PC-3 (cell line): ENCODE measurements around the gene ZBTB9. TPM values are rescaled to one million over a fixed set of nuclear protein-coding genes. Genes with fewer than 3 reads are reported as not detected.

Experiments used
- ATAC-seq: fragments of 200-7000 bp; cut with Tn5 transposase; 2 replicates; pipeline ENCODE4 v1.9.1; 2020; ENCODE audit warnings: mild to moderate bottlenecking, moderate library complexity
- BruUV-seq: library from RNA; stranded (reverse); fragments of 400-500 nt; replicated peaks from 2 replicates; lab custom pipeline; 2021; lab: Mats Ljungman, UMichigan
- CTCF ChIA-PET: fragments of 300-600 bp; sonication (Branson Sonifier 250); formaldehyde crosslinking; loops from one replicate; lab custom pipeline; 2022; ENCODE audit warnings: antibody characterized with exemption; lab: Charles Lee
- POLR2A ChIA-PET: fragments of 300-600 bp; sonication (Branson Sonifier 250); formaldehyde crosslinking; loops from one replicate; lab custom pipeline; 2022; ENCODE audit warnings: antibody characterized with exemption; ENCODE audit not compliant: unreplicated experiment; lab: Charles Lee
- DNase-seq: peaks from one replicate; pipeline ENCODE4 v3.0.0-alpha.2; 2015
- H2AFZ ChIP-seq: fragments of 300-600 bp; sonication (generic); 2 replicates; pipeline ENCODE4 v1.6.0; 2016; ENCODE audit warnings: antibody characterized with exemption, low read length
- H3F3A ChIP-seq: fragments of 300-600 bp; sonication (generic); one replicate; pipeline ENCODE4 v1.6.0; 2017; ENCODE audit warnings: antibody characterized with exemption, low read length, control low read depth, mild to moderate bottlenecking; ENCODE audit not compliant: unreplicated experiment
- H3K27ac ChIP-seq: fragments of 300-600 bp; sonication (generic); 2 replicates; pipeline ENCODE4 v1.5.1; 2016; ENCODE audit warnings: mild to moderate bottlenecking, low read length
- H3K27me3 ChIP-seq: fragments of 300-600 bp; sonication (generic); 2 replicates; pipeline ENCODE4 v1.6.1; 2016; ENCODE audit warnings: low read length, mixed read lengths
- H3K36me3 ChIP-seq: fragments of 300-600 bp; sonication (generic); 2 replicates; pipeline ENCODE4 v1.6.1; 2016; ENCODE audit warnings: low read depth, mixed run types, low read length, mixed read lengths
- H3K4me1 ChIP-seq: fragments of 300-600 bp; sonication (generic); 2 replicates; pipeline ENCODE4 v1.5.1; 2016; ENCODE audit warnings: low read length; ENCODE audit not compliant: insufficient read depth
- H3K4me2 ChIP-seq: fragments of 300-600 bp; sonication (generic); 2 replicates; pipeline ENCODE4 v1.6.0; 2016; ENCODE audit warnings: low read length
- H3K4me3 ChIP-seq: fragments of 300-600 bp; sonication (generic); 2 replicates; pipeline ENCODE4 v1.5.1; 2016; ENCODE audit warnings: mild to moderate bottlenecking, low read length, mixed read lengths
- H3K79me2 ChIP-seq: fragments of 300-600 bp; sonication (generic); 2 replicates; pipeline ENCODE4 v1.6.1; 2017; ENCODE audit warnings: low read length, mixed read lengths
- H3K9ac ChIP-seq: fragments of 300-600 bp; sonication (generic); 2 replicates; pipeline ENCODE4 v1.6.0; 2016; ENCODE audit warnings: mild to moderate bottlenecking, low read length
- H3K9me2 ChIP-seq: fragments of 300-600 bp; sonication (generic); replicated peaks from 2 replicates; pipeline ENCODE4 v1.6.1; 2016; ENCODE audit warnings: mixed run types, low read length, mixed read lengths
- H3K9me3 ChIP-seq: fragments of 300-600 bp; sonication (generic); 2 replicates; pipeline ENCODE4 v1.6.1; 2016; ENCODE audit warnings: low read length, mixed read lengths
- H4K20me1 ChIP-seq: fragments of 300-600 bp; sonication (generic); 2 replicates; pipeline ENCODE4 v1.6.1; 2016; ENCODE audit warnings: low read length, mixed read lengths
- EZH2 ChIP-seq: fragments of 300-600 bp; sonication (generic); IDR thresholded peaks from one replicate; pipeline ENCODE4 v1.6.1; 2017; ENCODE audit warnings: antibody characterized with exemption, mild to moderate bottlenecking, low read length; ENCODE audit not compliant: unreplicated experiment
- EZH2phosphoT487 ChIP-seq: fragments of 300-600 bp; sonication (generic); IDR thresholded peaks from 2 replicates; pipeline ENCODE4 v1.6.1; 2018; ENCODE audit warnings: mild to moderate bottlenecking, antibody characterized with exemption, low read length, borderline replicate concordance
- intact Hi-C: fragments of 100-400 bp; cut with micrococcal nuclease; formaldehyde crosslinking; loops from 2 replicates; pipeline ENCODE4 v1.9.0; 2023
- total RNA-seq: library from RNA; depleted of rRNA; stranded (reverse); fragments of >200 nt; gene quantifications from 2 replicates; pipeline ENCODE4 v1.2.3, GENCODE V29; 2014
- TF ChIP-seq, protein P1 (sequence below): fragments of 300-600 bp; sonication (generic); conservative IDR thresholded peaks from 2 replicates; pipeline ENCODE4 v1.5.1; 2017; ENCODE audit warnings: antibody characterized with exemption, low read depth, mild to moderate bottlenecking, low read length

ZBTB9 gene
- total RNA-seq, 1 experiment from 2014 or later: 9.1 TPM

DNA sequence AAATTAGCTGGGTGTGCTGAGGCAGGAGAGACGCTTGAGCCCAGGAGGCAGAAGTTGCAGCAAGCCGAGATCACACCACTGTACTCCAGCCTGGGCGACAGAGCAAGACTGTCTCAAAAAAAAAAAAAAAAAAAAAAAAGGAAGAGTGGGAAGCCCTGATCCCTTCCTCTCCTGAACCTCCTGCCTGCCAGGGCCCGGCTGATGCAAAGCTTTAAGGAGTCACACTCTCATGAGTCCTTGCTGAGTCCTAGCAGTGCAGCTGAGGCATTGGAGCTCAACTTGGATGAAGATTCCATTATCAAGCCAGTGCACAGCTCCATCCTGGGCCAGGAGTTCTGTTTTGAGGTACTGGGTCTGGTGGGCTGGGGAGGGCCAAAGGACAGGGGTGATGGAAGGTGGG is 19.4 kb upstream of the ZBTB9 start:
- H3K4me1 ChIP-seq: no peaks in the 10 kb centered on the region
- no peaks in the 10 kb centered on the region for H3K79me2 ChIP-seq
- POLR2A ChIA-PET: no interaction called here
- no peaks in the 10 kb centered on the region for H4K20me1 ChIP-seq
- H3K9me3 ChIP-seq: no peaks in the 10 kb centered on the region
- TF ChIP-seq EZH2 (no peak), EZH2phosphoT487 (no peak)
- no peak overlapping the region for H3K4me2 ChIP-seq
- no peak for DNase-seq
- intact Hi-C loops: no loop called here
- no peak overlapping the region for H3K9ac ChIP-seq
- H3K27ac ChIP-seq: no peak overlapping the region
- H3K9me2 ChIP-seq: no peaks in the 10 kb centered on the region
- H3K4me3 ChIP-seq: no peak overlapping the region
- CTCF ChIA-PET: no interaction called here
- no TSS peak for BruUV-seq
- no peak for ATAC-seq
- H3K27me3 ChIP-seq: no peaks in the 10 kb centered on the region
- no peaks in the 10 kb centered on the region for H3K36me3 ChIP-seq
- H3F3A ChIP-seq: no peaks in the 10 kb centered on the region
- no peak overlapping the region for H2AFZ ChIP-seq

DNA sequence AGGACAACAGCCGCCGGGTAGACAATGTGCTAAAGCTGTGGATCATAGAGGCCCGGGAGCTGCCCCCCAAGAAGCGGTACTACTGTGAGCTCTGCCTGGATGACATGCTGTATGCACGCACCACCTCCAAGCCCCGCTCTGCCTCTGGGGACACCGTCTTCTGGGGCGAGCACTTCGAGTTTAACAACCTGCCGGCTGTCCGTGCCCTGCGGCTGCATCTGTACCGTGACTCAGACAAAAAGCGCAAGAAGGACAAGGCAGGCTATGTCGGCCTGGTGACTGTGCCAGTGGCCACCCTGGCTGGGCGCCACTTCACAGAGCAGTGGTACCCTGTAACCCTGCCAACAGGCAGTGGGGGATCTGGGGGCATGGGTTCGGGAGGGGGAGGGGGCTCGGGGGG is 16.7 kb upstream of the ZBTB9 start:
- TF ChIP-seq EZH2phosphoT487: no peak
- TF ChIP-seq, protein P1, sequence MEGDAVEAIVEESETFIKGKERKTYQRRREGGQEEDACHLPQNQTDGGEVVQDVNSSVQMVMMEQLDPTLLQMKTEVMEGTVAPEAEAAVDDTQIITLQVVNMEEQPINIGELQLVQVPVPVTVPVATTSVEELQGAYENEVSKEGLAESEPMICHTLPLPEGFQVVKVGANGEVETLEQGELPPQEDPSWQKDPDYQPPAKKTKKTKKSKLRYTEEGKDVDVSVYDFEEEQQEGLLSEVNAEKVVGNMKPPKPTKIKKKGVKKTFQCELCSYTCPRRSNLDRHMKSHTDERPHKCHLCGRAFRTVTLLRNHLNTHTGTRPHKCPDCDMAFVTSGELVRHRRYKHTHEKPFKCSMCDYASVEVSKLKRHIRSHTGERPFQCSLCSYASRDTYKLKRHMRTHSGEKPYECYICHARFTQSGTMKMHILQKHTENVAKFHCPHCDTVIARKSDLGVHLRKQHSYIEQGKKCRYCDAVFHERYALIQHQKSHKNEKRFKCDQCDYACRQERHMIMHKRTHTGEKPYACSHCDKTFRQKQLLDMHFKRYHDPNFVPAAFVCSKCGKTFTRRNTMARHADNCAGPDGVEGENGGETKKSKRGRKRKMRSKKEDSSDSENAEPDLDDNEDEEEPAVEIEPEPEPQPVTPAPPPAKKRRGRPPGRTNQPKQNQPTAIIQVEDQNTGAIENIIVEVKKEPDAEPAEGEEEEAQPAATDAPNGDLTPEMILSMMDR: no peak
- TF ChIP-seq EZH2: no peak
- no peaks in the 10 kb centered on the region for H3K36me3 ChIP-seq
- intact Hi-C loops: no loop called here
- POLR2A ChIA-PET: no interaction called here
- no peaks in the 10 kb centered on the region for H3K9me2 ChIP-seq
- H3K79me2 ChIP-seq: no peaks in the 10 kb centered on the region
- no peak overlapping the region for H3K27ac ChIP-seq
- H3K9ac ChIP-seq: no peak overlapping the region
- H3F3A ChIP-seq: no peaks in the 10 kb centered on the region
- H3K4me1 ChIP-seq: no peaks in the 10 kb centered on the region
- H3K9me3 ChIP-seq: no peaks in the 10 kb centered on the region
- CTCF ChIA-PET: no interaction called here
- DNase-seq (no peak), ATAC-seq (no peak)
- no peaks in the 10 kb centered on the region for H3K27me3 ChIP-seq
- H4K20me1 ChIP-seq: no peaks in the 10 kb centered on the region
- no peak overlapping the region for H3K4me3 ChIP-seq
- BruUV-seq: no TSS peak
- no peak overlapping the region for H2AFZ ChIP-seq
- no peak overlapping the region for H3K4me2 ChIP-seq

DNA sequence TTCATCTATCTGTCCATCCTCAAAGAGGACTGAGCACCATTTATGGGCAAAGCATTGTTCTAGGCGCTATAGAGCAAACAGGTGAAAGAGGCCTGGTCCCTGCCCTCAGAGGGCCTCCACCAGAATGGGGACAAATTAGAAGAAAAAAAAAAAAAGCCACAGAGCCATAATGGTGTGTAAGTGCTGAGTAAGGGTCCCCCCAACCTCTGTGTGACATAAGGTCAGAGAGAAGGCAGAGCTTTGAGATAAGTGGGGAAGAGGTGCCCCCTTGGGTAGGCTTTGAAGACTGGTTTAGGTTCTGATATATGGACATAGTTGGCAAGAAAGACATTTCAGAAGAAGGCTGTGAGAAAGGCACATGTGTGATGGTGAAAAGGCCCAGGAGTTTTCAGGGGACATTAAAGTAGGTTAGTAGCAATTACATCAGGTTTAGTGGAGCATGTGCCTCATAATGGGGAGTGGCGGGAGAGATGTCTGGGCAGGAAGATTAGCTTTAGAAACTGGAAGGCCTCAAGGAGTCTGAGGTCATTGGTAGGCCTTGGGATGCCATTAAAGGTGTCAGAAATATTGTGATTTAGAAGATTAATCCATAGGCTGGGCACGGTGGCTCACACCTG is 15.3 kb upstream of the ZBTB9 start:
- Histone ChIP-seq H3K9me2 (no peaks in the 10 kb centered on the region), H3K4me3 (no peak overlapping the region), H4K20me1 (no peaks in the 10 kb centered on the region), H3K4me2 (no peak overlapping the region), H3K36me3 (no peaks in the 10 kb centered on the region), H3K9me3 (no peaks in the 10 kb centered on the region), H3K27me3 (no peaks in the 10 kb centered on the region), H2AFZ (no peak overlapping the region), H3K4me1 (no peaks in the 10 kb centered on the region), H3K27ac (no peak overlapping the region), H3K9ac (no peak overlapping the region), H3F3A (no peaks in the 10 kb centered on the region), H3K79me2 (no peaks in the 10 kb centered on the region)
- POLR2A ChIA-PET: no interaction called here
- BruUV-seq: no TSS peak
- intact Hi-C loops: no loop called here
- no peak for ATAC-seq
- TF ChIP-seq, protein P1: no peak
- TF ChIP-seq EZH2: no peak
- no peak for TF ChIP-seq EZH2phosphoT487
- CTCF ChIA-PET: no interaction called here
- DNase-seq: no peak
